GM18907 (cell line): ENCODE data around the gene COG6.

Experiments used
- ATAC-seq: cut with Tn5 transposase; IDR thresholded peaks from one replicate; pipeline ENCODE4 v1.9.1; 2021; ENCODE audit warnings: mild to moderate bottlenecking, moderate library complexity; ENCODE audit not compliant: unreplicated experiment

The COG6 gene

GRCh38 chr13:39655569-39656324 lies at the start of gene COG6:
COG6 (plus strand) TSS chr13:39655662; CDS start chr13:39655727, 65 bp downstream.
- peak; percentile 95 for ATAC-seq

DNA sequence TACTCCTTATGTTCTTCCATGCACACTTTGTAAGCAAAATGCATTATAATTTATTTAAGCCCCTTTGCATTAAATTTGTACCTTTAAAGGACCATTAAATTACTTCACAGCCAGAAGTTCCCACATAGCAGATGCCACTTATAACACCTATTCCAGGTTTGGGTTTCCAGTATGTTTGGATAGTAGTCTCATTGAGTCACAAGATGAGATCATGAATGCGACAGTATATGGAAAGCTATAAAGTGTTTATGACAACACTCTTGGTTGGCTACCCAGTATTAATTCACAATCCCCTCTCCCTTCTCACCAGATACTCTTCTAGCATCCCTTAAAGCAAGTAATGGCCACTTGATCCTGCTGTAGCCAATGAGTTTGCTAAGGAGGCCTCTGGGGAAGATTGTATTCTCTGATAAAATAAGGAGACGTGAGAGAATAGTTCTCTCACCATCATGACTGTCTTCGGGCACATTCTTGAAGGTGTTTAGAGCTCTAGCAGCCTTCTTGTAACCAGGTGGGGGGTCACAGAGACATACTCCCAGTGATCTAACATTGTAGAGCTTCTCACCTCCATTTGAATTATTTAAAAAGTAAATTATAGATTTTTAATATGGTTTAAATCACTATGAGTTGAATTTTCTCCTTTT lies 49.7 kb upstream of the COG6 start:
- no peak for ATAC-seq

DNA sequence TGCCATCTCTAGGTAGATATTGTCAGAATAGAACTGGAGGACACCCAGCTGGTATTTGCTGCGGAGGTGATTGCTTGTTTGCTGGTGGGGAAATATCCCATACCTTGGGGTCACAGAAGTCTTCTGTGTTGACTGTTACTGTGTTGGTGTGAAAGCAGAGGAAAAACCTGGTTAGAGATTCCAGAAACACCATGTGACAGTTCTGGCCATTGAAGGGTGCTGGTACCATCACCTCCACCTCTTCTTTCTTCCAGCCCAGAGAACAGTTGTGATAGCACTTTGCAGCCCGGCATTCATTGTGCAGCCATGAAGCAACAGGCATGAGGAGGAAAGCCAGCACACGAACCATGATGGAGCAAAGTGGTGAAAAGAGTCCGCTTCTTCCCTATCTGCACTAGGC lies 47.6 kb upstream of the COG6 start:
- no peak for ATAC-seq

- ATAC-seq = no peak
Measured at GRCh38 chr13:39612023-39612637, 43.3 kb upstream of the COG6 start.

GRCh38 chr13:39616087-39616694 lies 39.3 kb upstream of the COG6 start:
- ATAC-seq = peak; percentile 71

- no peak for ATAC-seq
Measured at GRCh38 chr13:39618561-39618960, 36.9 kb upstream of the COG6 start.

GRCh38 chr13:39623466-39623865 lies 32.0 kb upstream of the COG6 start:
- ATAC-seq = no peak

GRCh38 chr13:39631307-39631706 lies 24.2 kb upstream of the COG6 start:
- no peak for ATAC-seq

DNA sequence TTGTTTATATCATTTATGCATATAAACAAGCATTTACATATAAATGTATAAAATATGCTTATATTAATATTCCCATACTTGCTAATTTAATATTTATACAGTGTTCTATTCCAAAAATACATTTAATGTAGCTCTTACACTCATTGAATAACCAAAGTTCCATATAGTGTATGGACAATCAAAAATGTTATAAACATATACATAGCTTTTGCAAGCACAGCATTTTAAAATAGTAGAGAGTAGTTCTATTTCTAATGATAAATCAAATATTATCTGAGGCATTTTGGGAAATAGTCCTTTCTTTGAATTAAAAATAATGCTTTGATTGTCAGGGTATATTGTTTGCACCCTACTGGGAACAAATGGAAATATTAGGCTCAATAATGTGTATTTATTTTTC lies 22.5 kb upstream of the COG6 start:
- no peak for ATAC-seq

GRCh38 chr13:39635564-39635963 lies 19.9 kb upstream of the COG6 start:
- no peak for ATAC-seq

DNA sequence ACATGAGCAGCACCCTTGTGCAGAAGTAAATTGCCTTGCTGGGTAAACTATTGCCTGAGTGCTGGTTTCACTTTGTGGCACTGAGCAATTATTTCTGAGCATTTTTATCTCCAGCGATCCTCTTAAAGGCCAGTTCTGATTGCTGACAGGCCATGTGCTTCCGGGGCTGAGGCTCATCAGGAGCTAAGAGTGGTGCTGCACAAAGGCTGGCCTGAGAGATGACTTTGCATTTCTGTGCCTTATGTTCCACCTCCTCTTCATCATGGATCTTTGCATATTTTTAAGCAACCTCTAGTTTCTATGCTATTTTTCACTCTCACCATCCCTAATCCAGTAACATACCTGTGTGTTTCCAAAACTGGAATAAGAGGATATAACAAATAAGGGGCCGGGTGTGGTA lies 17.6 kb upstream of the COG6 start:
- no peak for ATAC-seq

DNA sequence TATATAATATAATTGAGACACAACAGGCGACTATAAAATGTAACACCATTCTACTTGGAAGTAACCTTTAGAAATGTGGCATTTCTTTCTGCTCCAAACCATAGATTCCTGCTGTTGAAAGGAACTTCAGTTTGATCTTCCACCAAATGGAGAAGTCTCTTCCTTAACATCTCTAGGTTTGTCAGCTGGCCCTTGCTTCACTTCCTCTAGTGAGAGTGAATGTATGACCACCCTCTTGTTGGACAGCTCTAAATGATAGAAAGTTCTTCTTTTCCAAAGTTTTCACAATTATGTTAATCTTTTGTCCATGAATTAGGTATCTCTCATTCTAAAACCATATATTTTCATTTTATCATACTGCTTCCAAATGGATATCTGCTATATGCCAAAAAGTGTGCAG lies 13.8 kb upstream of the COG6 start:
- no peak for ATAC-seq

DNA sequence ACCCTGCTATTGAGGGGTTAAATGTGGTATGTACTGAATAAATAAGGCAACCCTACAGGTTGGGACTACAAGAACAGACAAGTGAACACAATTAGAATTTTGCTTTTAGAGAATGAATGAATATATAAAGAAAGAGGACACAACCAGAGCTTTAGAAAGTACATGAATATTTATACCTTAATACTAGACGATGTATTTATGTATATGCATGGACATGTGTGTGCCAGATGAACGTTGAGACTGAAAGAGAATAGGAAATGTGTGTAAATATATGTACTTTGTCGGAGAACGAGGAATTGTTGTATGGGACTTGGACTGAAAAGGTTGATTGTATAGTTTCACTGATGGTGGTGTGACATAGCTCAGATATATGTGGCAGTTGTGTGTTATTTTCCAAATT lies 9.3 kb upstream of the COG6 start:
- ATAC-seq = no peak

GRCh38 chr13:39655041-39655568 lies 357 bp upstream of the COG6 start:
- peak; percentile 7 for ATAC-seq

GRCh38 chr13:39656325-39656677 lies 839 bp downstream of the COG6 start:
- ATAC-seq = peak; percentile 11

GRCh38 chr13:39663508-39663907 lies 8.0 kb downstream of the COG6 start:
- no peak for ATAC-seq

DNA sequence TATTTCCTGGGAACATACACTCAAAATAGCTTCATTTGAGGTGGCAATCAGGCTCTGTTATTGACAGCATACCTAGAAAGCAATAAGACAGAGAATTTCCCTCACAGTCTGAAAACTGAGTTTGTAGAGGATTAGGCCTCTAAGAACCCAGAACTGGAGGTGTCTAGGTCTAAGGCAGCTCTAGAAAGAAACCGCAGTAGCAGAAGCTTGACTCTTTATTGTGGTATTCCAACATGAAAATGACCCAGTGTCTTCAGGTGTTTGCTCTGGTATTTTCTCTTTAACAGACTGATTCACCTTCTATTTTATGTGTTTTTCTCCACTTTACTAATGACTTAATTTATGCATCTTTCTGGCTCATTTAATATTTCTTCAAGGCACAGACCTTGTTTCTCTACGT lies 8.5 kb downstream of the COG6 start:
- no peak for ATAC-seq

GRCh38 chr13:39665763-39666162 lies 10.3 kb downstream of the COG6 start:
- ATAC-seq = no peak

- no peak for ATAC-seq
Measured at GRCh38 chr13:39670445-39670844, 15.0 kb downstream of the COG6 start.

- no peak for ATAC-seq
Measured at GRCh38 chr13:39672378-39673132, 17.1 kb downstream of the COG6 start.

GRCh38 chr13:39675904-39676303 lies 20.4 kb downstream of the COG6 start:
- ATAC-seq = no peak
